GM12865 (cell line): ENCODE data around the gene FAM216B.
"Not testable (repeated sequence)": the region's sequence is repeated elsewhere in the genome, so short reads cannot be mapped to it uniquely, and the experiment has no call there.

ENCODE experiments used
- DNase-seq: peaks from one replicate; pipeline ENCODE4 v3.0.0; 2010; ENCODE audit warnings: low read depth
- H3K4me3 ChIP-seq: 2 replicates; pipeline ENCODE4 v1.5.1; 2011; ENCODE audit warnings: mild to moderate bottlenecking, low read depth, low read length, control low read depth
- CTCF ChIP-seq: IDR thresholded peaks from 2 replicates; pipeline ENCODE4 v1.5.1; 2011; ENCODE audit warnings: low read length, control low read depth, low read depth, inconsistent platforms; ENCODE audit not compliant: insufficient read depth; ENCODE audit errors: missing control alignments

Gene FAM216B

GRCh38 chr13:42757678-42758420, 23.5 kb upstream of the FAM216B start:
- DNase-seq: no peak
- H3K4me3 ChIP-seq: no peak overlapping the region
- no peak for TF ChIP-seq CTCF

DNA sequence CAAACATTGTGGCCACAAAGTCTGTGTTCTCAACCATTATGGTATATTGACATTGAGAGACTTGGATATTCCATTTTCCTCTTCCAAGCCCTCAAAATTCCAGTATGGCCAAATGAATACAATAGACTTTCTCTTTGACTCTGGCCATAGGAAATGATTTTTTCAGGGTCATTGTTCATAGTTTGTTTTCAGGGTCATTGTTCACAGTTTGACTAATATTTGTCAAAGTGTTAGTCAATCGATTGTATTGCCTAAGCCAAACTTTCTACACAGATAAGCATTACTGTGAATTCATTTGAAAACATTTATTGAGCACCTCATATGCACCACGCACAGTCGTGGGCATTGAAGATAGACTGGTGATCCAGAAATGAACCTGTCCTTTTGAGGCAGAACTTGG, 22.9 kb upstream of the FAM216B start:
- no peak for TF ChIP-seq CTCF
- no peak overlapping the region for H3K4me3 ChIP-seq
- no peak for DNase-seq

GRCh38 chr13:42760951-42761350, 20.4 kb upstream of the FAM216B start:
- no peak for DNase-seq
- no peak for TF ChIP-seq CTCF
- no peak overlapping the region for H3K4me3 ChIP-seq

- DNase-seq: no peak
- H3K4me3 ChIP-seq: no peak overlapping the region
- TF ChIP-seq CTCF: no peak
Measured at GRCh38 chr13:42762251-42762650, 19.1 kb upstream of the FAM216B start.

GRCh38 chr13:42762917-42763316, 18.5 kb upstream of the FAM216B start:
- H3K4me3 ChIP-seq: no peak overlapping the region
- no peak for DNase-seq
- TF ChIP-seq CTCF: no peak

- H3K4me3 ChIP-seq: no peak overlapping the region
- TF ChIP-seq CTCF: no peak
- no peak for DNase-seq
Measured at GRCh38 chr13:42766016-42766415, 15.4 kb upstream of the FAM216B start.

- no peak for DNase-seq
- H3K4me3 ChIP-seq: no peak overlapping the region
- TF ChIP-seq CTCF: no peak
Measured at GRCh38 chr13:42769650-42770049, 11.7 kb upstream of the FAM216B start.

GRCh38 chr13:42776558-42776957, 4.8 kb upstream of the FAM216B start:
- not testable (repeated sequence) for H3K4me3 ChIP-seq, DNase-seq
